GM12878 (cell line): ENCODE measurements around the gene ABCA2.

Source experiments
- CREB1 ChIP-seq: IDR thresholded peaks from 2 replicates; pipeline ENCODE4 v1.6.1; 2012; ENCODE audit warnings: low read depth, mild to moderate bottlenecking, inconsistent platforms
- HDAC6 ChIP-seq: fragments of 200-600 bp; sonication (generic); IDR thresholded peaks from one replicate; pipeline ENCODE4 v1.8.0; 2017; ENCODE audit warnings: antibody characterized with exemption; ENCODE audit not compliant: unreplicated experiment
- KDM1A ChIP-seq: fragments of 200-600 bp; sonication (generic); IDR thresholded peaks from 2 replicates; pipeline ENCODE4 v1.6.1; 2016; ENCODE audit warnings: borderline replicate concordance
- NR2F1 ChIP-seq: fragments of 450-650 bp; conservative IDR thresholded peaks from 2 replicates; pipeline ENCODE4 v1.6.1; 2017; ENCODE audit warnings: mild to moderate bottlenecking
- POLR2A ChIP-seq: IDR thresholded peaks from 2 replicates; pipeline ENCODE4 v1.6.1; 2011; ENCODE audit warnings: low read depth, mild to moderate bottlenecking, low read length
- POLR2AphosphoS5 ChIP-seq: IDR thresholded peaks from 2 replicates; pipeline ENCODE4 v1.6.1; 2011; ENCODE audit warnings: mild to moderate bottlenecking, low read length, inconsistent platforms
- SP1 ChIP-seq: IDR thresholded peaks from one replicate; pipeline ENCODE4 v1.6.1; 2011; ENCODE audit warnings: low read depth, low read length
- ZNF207 ChIP-seq: fragments of 450-650 bp; IDR thresholded peaks from 2 replicates; pipeline ENCODE4 v1.6.1; 2014; ENCODE audit warnings: antibody characterized with exemption, mild to moderate bottlenecking, borderline replicate concordance
- TF ChIP-seq, protein P1 (sequence below): fragments of 450-650 bp; formaldehyde crosslinking; IDR thresholded peaks from 2 replicates; pipeline ENCODE4 v1.4.0; 2020; ENCODE audit warnings: mild to moderate bottlenecking, moderate library complexity
- TF ChIP-seq, protein P2 (sequence below): IDR thresholded peaks from 2 replicates; pipeline ENCODE4 v1.6.1; 2012; ENCODE audit warnings: low read depth, low read length, improper control_type of control experiment
- TF ChIP-seq, protein P3 (sequence below), 3 experiments: IDR thresholded peaks in 2 of 3; conservative IDR thresholded peaks in 1 of 3; 2 replicates each; pipeline ENCODE4 v1.5.1; 2011; ENCODE audit warnings: low read depth in 3 of 3, low read length in 3 of 3, mild to moderate bottlenecking in 3 of 3, control low read depth in 2 of 3, moderate library complexity in 2 of 3, inconsistent platforms in 1 of 3, mixed read lengths in 1 of 3; ENCODE audit not compliant: control insufficient read depth in 2 of 3, insufficient read depth in 1 of 3; ENCODE audit errors: extremely low read depth in 1 of 3
- TF ChIP-seq, protein P4 (sequence below): IDR thresholded peaks from 2 replicates; pipeline ENCODE4 v1.6.1; 2011; ENCODE audit warnings: borderline replicate concordance, low read depth, mild to moderate bottlenecking, moderate library complexity, low read length; ENCODE audit not compliant: insufficient read depth, poor library complexity, severe bottlenecking
- TF ChIP-seq, protein P5 (sequence below): fragments of 450-650 bp; IDR thresholded peaks from 2 replicates; pipeline ENCODE4 v1.6.1; 2016; ENCODE audit warnings: mild to moderate bottlenecking

DNA sequence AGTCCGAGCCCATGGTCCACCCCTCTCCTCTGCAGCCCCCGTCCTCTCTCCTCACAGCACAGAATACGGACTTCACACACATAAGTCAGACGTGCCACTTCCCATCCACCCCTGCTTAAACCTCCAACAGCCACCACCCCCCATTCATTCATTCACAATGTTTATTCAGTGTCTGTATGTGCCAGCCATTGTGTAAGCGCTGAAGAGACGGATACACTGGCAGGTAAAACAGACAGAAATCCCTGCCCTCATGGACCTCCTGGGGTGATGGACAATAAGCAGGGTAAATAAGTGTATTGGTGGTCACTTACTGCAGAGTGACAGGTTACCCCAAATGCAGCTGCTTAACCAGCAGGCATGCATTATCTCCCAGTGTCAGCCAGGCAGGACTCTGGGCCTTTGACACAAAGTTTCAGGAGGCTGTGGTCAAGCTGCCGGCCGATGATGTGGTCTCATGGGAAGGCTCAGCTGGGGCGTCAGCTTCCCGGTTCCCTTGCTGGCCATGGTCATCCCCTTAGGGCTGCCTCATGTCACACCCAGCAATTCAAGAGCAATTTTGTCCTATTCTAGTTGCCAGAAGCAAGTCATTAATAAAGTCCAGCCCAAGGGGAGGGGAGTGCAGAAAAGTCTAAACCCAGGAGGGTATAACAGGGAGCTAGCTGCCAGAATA lies 37.7 kb downstream of the ABCA2 start:
- TF ChIP-seq, protein P1, sequence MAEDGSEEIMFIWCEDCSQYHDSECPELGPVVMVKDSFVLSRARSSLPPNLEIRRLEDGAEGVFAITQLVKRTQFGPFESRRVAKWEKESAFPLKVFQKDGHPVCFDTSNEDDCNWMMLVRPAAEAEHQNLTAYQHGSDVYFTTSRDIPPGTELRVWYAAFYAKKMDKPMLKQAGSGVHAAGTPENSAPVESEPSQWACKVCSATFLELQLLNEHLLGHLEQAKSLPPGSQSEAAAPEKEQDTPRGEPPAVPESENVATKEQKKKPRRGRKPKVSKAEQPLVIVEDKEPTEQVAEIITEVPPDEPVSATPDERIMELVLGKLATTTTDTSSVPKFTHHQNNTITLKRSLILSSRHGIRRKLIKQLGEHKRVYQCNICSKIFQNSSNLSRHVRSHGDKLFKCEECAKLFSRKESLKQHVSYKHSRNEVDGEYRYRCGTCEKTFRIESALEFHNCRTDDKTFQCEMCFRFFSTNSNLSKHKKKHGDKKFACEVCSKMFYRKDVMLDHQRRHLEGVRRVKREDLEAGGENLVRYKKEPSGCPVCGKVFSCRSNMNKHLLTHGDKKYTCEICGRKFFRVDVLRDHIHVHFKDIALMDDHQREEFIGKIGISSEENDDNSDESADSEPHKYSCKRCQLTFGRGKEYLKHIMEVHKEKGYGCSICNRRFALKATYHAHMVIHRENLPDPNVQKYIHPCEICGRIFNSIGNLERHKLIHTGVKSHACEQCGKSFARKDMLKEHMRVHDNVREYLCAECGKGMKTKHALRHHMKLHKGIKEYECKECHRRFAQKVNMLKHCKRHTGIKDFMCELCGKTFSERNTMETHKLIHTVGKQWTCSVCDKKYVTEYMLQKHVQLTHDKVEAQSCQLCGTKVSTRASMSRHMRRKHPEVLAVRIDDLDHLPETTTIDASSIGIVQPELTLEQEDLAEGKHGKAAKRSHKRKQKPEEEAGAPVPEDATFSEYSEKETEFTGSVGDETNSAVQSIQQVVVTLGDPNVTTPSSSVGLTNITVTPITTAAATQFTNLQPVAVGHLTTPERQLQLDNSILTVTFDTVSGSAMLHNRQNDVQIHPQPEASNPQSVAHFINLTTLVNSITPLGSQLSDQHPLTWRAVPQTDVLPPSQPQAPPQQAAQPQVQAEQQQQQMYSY: no peak
- no peak for TF ChIP-seq ZNF207
- no peak for TF ChIP-seq HDAC6
- TF ChIP-seq KDM1A: no peak
- TF ChIP-seq, protein P2, sequence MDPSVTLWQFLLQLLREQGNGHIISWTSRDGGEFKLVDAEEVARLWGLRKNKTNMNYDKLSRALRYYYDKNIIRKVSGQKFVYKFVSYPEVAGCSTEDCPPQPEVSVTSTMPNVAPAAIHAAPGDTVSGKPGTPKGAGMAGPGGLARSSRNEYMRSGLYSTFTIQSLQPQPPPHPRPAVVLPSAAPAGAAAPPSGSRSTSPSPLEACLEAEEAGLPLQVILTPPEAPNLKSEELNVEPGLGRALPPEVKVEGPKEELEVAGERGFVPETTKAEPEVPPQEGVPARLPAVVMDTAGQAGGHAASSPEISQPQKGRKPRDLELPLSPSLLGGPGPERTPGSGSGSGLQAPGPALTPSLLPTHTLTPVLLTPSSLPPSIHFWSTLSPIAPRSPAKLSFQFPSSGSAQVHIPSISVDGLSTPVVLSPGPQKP: no peak
- TF ChIP-seq POLR2AphosphoS5: no peak
- no peak for TF ChIP-seq CREB1
- TF ChIP-seq, protein P3, sequence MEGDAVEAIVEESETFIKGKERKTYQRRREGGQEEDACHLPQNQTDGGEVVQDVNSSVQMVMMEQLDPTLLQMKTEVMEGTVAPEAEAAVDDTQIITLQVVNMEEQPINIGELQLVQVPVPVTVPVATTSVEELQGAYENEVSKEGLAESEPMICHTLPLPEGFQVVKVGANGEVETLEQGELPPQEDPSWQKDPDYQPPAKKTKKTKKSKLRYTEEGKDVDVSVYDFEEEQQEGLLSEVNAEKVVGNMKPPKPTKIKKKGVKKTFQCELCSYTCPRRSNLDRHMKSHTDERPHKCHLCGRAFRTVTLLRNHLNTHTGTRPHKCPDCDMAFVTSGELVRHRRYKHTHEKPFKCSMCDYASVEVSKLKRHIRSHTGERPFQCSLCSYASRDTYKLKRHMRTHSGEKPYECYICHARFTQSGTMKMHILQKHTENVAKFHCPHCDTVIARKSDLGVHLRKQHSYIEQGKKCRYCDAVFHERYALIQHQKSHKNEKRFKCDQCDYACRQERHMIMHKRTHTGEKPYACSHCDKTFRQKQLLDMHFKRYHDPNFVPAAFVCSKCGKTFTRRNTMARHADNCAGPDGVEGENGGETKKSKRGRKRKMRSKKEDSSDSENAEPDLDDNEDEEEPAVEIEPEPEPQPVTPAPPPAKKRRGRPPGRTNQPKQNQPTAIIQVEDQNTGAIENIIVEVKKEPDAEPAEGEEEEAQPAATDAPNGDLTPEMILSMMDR (IDR thresholded peaks at IDR 0.05 in 2 of 3, conservative IDR thresholded peaks at IDR 0.05 in 1 of 3; ENCODE audit: control insufficient read depth in 2 of 3, extremely low read depth in 1 of 3, insufficient read depth in 1 of 3, low read depth in 3 of 3, low read length in 3 of 3): no peak
- no peak for TF ChIP-seq POLR2A
- no peak for TF ChIP-seq NR2F1
- TF ChIP-seq, protein P4, sequence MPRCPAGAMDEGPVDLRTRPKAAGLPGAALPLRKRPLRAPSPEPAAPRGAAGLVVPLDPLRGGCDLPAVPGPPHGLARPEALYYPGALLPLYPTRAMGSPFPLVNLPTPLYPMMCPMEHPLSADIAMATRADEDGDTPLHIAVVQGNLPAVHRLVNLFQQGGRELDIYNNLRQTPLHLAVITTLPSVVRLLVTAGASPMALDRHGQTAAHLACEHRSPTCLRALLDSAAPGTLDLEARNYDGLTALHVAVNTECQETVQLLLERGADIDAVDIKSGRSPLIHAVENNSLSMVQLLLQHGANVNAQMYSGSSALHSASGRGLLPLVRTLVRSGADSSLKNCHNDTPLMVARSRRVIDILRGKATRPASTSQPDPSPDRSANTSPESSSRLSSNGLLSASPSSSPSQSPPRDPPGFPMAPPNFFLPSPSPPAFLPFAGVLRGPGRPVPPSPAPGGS: no peak
- no peak for TF ChIP-seq SP1
- TF ChIP-seq, protein P5, sequence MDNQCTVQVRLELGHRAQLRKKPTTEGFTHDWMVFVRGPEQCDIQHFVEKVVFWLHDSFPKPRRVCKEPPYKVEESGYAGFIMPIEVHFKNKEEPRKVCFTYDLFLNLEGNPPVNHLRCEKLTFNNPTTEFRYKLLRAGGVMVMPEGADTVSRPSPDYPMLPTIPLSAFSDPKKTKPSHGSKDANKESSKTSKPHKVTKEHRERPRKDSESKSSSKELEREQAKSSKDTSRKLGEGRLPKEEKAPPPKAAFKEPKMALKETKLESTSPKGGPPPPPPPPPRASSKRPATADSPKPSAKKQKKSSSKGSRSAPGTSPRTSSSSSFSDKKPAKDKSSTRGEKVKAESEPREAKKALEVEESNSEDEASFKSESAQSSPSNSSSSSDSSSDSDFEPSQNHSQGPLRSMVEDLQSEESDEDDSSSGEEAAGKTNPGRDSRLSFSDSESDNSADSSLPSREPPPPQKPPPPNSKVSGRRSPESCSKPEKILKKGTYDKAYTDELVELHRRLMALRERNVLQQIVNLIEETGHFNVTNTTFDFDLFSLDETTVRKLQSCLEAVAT: no peak
